HG03025 (cell line): ENCODE data around the gene CPM.
"Not testable (repeated sequence)": the region's sequence is repeated elsewhere in the genome, so short reads cannot be mapped to it uniquely, and the experiment has no call there.

ENCODE experiments used
- ATAC-seq: cut with Tn5 transposase; IDR thresholded peaks from one replicate; pipeline ENCODE4 v1.9.1; 2021; ENCODE audit warnings: mild to moderate bottlenecking, moderate library complexity; ENCODE audit not compliant: unreplicated experiment, low FRiP score

The CPM gene

GRCh38 chr12:68833508-68833907 lies 99.5 kb downstream of the CPM start:
- no peak for ATAC-seq

DNA sequence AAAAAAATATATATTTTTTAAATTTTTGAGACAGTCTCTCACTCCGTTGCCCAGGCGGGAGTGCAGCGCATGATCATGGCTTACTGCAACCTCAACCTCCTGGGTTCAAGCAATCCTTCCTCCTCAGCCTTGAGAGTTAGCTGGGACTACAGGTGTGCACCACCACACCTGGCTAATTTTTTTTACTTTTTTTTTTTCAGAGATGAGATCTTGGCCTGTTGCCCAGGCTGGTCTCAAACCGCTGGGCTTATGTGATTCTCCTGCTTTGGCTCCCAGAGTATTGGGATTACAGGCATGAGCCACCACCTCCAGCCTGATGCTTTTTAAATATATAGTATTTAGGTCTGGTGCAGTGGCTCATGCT lies 100.5 kb downstream of the CPM start:
- no peak for ATAC-seq

- no peak for ATAC-seq
Observed at GRCh38 chr12:68831751-68832503, 101.0 kb downstream of the CPM start.

DNA sequence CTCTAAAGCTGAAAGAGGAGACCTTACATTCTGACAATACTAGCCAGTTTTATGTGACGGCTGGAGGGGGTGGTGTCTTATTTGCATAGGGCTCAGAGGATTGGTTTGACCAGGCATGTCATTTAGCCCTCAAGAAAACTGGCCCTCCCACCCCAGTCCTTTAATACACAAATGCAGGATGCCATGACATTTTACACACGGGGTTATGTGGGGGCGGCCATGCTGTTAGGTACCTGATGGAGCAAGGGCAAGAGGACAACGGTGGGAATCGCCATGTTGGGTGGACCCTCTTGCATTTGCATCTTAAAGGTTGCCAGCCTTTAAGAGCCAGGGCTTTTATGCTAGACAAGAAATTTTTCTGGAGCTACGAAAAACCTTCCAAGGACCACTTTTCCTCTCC lies 101.7 kb downstream of the CPM start:
- ATAC-seq = no peak

DNA sequence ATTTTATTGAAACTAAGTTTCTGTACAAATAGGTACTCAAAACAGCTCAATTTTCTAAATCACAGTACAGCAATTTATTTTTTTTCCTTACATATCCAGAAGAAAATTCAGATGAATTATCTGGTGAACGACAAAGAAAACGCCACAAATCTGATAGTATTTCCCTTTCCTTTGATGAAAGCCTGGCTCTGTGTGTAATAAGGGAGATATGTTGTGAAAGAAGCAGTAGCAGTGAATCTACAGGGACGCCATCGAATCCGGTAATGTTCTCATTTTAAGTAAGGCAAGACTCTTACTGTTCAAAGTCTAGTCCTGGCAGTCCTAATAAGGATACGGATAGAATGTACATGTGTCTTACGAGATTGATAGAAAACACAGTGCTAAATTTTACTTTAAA lies 104.3 kb downstream of the CPM start:
- no peak for ATAC-seq

- no peak for ATAC-seq
Observed at GRCh38 chr12:68827895-68828671, 104.9 kb downstream of the CPM start.

DNA sequence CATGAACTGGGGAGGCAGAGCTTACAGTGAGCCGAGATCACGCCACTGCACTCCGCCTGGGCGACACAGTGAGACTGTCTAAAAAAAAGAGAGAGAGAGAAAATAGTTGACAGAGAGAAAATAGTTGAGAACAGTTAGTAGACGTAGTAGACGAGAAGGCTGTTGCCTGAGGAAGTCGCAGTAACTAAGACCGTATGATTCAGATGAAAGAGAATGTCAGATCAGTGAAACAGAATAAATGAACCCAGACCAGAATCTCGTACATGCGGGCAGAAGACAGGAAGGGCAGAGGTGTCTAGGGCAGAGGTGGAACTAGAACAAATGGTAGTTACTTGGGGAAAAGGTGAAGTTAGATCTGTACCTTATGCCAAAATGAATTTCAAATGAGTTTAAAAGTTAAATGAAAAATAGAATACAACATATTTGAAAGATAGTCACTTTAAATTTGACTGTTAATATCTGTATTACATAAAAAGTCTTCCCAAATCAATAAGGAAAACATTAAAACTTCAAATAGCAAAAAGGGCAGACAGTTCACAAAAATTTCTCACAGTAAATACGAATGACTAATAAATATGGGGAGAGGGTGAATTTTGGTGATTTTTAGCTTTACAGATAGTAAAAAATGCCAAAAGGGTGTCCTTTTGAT lies 107.3 kb downstream of the CPM start:
- ATAC-seq = no peak

DNA sequence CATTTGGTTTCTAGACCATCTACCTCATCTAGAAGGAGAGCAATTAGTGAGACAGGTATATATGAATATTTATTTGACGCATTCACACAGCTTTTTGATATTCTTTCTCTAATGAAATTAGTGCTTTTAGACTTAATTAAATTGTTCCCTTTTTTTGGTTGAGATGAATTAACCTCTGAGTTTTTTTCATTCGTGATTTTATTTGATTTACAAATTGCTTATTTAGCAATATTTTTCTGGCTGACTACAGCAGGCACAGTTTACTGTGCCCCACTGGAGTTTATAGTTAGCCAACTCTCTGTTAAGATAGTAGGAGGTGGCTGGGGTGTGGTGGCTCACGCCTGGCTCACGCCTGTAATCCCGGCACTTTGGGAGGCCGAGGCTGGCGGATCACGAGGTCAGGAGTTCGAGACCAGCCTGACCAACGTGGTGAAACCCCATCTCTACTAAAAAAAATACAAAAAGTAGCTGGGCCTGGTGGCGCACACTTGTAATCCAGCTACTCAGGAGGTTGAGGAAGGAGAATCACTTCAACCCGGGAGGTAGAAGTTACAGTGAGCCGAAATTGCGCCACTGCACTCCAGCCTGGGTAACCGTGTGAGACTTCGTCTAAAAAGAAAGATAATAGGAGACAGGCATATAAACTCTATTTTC lies 108.2 kb downstream of the CPM start:
- no peak for ATAC-seq

DNA sequence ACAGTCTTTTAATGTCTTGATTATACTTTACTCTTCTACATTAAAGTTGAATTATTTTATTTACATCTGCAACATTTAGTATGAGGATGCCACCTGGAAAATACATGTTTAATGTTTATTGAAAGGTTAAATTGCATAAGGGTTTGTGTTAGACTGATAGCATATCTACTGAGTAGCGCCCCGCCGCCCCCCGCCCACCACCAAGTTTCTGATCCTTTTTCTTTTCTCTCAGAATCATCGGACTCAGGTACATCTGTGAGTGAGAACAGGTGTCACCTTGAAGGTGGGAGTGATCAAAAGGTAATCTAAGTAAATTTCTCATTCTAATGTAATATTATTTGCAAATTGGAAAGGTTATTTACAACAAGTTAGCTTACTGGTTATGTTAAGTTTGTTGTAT lies 108.8 kb downstream of the CPM start:
- no peak for ATAC-seq

GRCh38 chr12:68823696-68824095 lies 109.3 kb downstream of the CPM start:
- ATAC-seq = no peak

- no peak for ATAC-seq
Observed at GRCh38 chr12:68821357-68822188, 111.4 kb downstream of the CPM start.

- not testable (repeated sequence) for ATAC-seq
Observed at GRCh38 chr12:68819481-68819880, 113.5 kb downstream of the CPM start.

- ATAC-seq = no peak
Observed at GRCh38 chr12:68815928-68816800, 116.8 kb downstream of the CPM start.

GRCh38 chr12:68815232-68815927 lies 117.6 kb downstream of the CPM start:
- ATAC-seq = no peak

GRCh38 chr12:68814490-68815231 lies 118.3 kb downstream of the CPM start:
- ATAC-seq = no peak

DNA sequence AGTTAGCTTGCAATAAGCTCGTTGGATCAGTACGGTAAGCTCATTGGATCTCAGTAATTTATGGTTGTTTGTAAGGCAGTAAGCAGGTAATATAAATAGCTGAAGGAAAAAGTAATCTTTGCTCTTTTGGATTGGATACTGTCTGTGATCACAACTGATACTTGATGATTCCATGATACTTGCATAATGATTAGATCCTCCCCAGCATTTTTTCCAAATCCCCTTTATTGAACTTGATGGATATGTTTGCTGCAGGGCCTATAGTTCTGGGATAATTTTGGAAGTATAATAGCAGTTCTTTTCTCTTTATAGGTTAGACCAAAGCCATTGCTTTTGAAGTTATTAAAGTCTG lies 119.8 kb downstream of the CPM start:
- ATAC-seq = no peak

DNA sequence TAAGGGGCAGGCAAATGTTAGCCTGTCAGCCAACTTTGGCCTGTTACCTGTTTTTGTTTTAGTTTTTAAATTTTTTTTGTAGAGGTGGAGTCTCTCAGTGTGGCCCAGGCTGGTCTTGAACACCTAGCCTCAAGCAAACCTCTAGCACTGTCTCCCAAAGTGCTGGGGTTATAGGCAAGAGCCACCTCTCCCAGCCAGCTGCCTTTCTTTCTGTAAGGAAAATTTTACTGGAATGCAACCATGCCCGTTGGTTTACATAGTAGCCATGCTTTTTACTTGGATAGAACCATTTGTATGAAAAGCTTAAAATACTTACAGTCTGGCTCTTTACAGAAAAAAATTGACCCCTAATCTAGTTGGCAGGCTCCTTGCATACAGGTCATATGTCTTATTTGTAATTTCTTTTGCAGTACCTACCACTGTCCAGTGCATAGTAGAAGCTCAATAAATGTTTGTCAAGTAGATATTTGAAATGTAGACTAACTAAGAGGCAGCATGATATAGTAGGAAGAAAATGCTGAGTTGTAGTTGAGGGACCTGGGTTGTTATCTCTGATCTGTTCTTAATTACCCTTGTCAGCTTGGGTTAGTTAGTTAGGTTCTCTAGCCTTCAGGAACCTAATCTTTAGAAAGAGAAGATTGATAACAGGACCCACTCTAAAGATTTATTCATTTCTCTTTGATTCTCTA lies 120.3 kb downstream of the CPM start:
- ATAC-seq = no peak
